TTC549 (cell line): Measurements from ENCODE around the gene CD83.

Experiments used
- FAIRE-seq: peaks from 2 replicates; lab custom pipeline; 2012; peaks lifted over from hg19 to GRCh38; lab: Jason Lieb, UNC

CD83 gene

DNA sequence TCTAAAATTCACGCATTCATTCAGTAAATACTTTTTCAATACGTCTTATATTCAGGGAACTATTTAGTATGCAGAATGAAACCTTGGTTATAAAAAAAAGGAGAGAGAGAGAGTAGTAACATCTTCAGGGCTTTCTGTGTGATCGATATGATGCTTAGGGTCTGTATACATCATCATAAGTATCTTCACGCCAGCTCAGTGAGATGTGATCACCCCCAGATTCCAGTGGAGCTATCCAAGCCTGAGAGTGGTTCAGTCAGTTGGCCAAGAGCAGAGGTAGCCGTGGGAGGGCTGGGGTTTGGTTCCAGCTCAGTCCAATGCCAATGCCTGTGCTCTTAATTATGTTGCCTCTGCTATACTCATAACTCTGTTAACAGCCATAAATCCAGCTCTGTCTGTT, 8.6 kb downstream of the CD83 start:
- no peak for FAIRE-seq

- no peak for FAIRE-seq
These were observed 10.0 kb downstream of the CD83 start for GRCh38 chr6:14127611-14128010.

DNA sequence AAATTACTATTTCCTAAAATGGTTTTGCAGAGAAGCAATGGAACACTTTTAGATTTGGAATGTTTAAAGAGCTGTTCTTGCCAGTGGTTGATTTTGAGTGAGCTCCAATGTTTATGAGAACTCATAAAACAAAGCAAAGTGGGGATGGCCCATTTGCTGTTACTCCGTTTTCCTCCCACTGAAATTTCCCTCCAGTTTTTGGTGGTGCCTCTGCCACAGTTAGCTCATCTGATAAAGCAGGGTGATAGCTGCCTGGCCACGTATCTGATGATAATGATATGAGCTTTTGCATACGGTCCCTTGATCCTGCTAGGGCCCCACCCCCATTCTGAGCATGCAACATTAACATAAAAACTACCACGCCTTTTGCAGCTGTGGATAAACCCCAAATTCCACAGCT, 10.4 kb downstream of the CD83 start:
- no peak for FAIRE-seq

DNA sequence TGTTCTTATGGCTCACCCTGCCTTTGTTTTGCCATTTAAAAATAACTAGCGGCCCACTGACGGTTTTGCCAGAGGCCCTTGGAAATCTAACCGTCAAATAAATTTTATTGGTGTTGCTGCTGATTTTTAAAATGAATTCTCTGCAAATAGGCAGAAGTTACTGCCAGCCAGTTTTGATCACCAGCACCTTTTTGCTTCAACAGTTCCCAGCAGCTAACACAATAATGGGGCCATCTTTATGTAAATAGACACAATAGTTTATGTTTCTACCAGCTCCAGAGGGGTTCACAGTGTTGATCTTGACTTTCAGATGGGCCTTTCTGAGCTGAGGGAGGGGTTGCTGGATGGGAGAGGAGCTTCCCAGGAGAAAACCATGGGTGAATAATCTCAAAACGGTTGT, 11.2 kb downstream of the CD83 start:
- FAIRE-seq: no peak

- no peak for FAIRE-seq
These were observed 12.0 kb downstream of the CD83 start for GRCh38 chr6:14129575-14129974.

- no peak for FAIRE-seq
These were observed 13.0 kb downstream of the CD83 start for GRCh38 chr6:14130435-14131075.

DNA sequence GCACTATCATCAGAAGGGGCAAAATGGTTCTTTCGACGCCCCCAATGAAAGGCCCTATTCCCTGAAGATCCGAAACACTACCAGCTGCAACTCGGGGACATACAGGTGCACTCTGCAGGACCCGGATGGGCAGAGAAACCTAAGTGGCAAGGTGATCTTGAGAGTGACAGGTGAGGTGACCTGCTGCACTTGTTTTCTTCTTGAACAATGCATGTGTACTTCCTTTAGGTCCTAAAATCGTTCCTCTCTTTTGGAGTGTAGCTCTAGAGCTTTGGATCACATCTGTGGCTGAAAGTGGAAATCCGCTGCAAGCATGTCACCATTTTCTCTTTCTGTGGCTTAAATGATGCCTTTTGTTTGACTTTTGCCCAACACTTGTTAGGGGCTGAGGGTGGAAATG, 14.0 kb downstream of the CD83 start:
- FAIRE-seq: no peak

- FAIRE-seq: no peak
These were observed 14.8 kb downstream of the CD83 start for GRCh38 chr6:14132244-14132920.

DNA sequence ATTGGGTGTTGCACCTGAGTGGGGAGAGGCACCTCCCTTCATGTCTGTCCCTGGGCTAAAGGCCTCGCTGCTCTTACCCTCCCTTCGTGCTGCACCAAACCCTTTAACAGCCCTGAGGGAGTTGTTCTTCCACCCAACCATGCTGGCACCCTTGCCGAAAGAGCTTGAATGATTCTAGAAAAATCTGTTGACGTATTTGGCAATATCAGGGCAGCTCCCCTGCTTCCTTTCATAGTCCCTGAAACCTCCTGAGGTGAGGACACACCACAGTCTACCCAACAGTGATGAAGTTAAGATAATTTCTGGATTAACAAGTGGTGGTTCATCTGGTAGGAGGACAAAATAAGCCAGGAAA, 15.3 kb downstream of the CD83 start:
- FAIRE-seq: no peak

DNA sequence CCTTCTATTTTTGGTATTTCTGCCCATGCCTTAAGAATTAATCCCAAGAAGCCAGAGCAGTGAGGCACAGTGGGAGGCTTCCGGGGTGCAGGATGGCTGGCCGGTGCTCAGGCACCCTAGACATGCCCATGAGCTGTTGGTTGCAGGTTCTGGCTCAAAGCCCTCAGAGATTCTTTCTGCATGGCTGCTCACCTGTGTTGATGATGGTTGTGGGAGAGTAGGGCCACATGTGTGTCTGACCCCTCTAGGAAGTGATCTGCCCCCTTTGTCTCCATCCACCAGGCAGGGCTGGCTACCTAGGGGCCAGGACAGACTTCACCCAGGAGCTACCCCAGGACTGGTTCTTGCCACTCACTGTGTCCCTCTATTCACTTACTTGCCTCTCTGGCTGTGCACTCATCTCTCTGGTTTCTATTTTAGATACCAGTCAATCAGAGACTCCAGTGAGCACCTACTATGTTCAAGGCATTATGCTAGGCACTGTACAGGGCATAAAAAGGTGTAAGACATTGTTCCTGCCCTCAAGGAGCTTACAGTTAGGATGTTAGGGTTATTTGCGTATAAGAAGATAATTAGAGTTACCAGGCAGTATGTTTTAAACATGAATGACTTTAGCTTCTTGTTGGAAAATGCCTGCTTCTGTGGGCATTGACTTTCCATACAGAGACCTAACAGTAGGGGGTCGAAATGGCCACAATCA, 16.8 kb downstream of the CD83 start:
- no peak for FAIRE-seq

DNA sequence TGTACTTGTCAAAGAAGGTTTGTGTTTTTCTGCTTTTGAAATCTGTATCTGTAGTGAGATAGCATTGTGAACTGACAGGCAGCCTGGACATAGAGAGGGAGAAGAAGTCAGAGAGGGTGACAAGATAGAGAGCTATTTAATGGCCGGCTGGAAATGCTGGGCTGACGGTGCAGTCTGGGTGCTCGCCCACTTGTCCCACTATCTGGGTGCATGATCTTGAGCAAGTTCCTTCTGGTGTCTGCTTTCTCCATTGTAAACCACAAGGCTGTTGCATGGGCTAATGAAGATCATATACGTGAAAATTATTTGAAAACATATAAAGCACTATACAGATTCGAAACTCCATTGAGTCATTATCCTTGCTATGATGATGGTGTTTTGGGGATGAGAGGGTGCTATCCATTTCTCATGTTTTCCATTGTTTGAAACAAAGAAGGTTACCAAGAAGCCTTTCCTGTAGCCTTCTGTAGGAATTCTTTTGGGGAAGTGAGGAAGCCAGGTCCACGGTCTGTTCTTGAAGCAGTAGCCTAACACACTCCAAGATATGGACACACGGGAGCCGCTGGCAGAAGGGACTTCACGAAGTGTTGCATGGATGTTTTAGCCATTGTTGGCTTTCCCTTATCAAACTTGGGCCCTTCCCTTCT, 18.4 kb downstream of the CD83 start:
- FAIRE-seq: no peak

DNA sequence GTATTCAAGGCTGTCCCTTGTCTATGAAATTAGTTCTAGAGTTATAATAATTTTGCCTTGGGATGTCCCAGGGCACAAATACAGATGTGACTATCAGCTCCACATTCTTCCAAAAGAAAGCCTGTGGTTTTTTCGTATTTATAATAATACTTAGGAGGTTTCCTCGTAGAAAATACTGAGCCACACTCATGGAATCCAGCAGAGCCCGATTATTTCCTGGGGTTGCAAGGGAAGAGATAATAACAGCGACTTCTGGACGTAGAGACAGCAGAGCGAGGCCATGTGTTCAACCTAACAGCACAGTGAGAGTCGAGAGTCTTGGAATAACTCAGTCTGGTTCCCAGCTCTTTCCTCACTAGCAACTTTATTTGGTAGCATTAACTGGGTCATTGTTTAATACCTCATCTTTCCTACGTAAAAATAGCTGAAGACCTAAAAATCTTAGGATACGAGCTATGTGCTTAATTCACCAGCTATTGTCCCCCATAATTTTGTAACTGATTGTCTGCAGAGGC, 21.2 kb downstream of the CD83 start:
- FAIRE-seq: no peak

DNA sequence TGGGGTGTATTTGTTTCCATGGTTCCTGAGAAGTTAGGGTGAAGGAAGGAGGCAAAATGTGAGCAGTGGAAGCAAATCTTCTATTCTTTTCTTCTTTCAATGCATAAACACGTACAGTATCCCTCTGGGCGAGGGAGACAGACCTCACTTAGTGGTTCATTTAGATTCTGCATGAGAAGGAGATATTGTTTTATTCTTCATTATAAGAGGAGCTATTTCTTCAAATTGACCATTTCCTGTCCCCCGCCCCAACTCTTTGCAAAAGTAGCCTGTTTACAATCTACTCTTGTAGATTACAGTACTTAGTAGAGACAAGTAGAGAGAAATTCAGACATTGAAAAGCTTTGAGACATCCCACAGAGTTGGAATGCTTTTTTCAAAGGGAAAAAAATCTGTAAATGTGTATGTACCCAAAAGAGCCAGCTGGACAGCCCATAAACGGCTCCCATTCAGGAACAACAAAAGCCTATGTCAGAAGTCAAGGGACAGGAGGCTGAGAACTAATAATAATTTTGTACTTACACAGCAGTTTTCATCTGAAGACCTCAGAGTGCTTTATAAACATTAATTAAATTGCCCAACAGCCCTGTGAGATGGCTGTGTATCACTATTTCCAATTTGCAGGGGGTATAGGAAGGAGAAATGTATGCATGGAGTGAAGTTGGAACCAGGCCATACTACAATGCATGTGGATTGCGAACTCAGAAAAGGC, 23.9 kb downstream of the CD83 start:
- FAIRE-seq: no peak

GRCh38 chr6:14142063-14142450, 24.5 kb downstream of the CD83 start:
- FAIRE-seq: no peak

DNA sequence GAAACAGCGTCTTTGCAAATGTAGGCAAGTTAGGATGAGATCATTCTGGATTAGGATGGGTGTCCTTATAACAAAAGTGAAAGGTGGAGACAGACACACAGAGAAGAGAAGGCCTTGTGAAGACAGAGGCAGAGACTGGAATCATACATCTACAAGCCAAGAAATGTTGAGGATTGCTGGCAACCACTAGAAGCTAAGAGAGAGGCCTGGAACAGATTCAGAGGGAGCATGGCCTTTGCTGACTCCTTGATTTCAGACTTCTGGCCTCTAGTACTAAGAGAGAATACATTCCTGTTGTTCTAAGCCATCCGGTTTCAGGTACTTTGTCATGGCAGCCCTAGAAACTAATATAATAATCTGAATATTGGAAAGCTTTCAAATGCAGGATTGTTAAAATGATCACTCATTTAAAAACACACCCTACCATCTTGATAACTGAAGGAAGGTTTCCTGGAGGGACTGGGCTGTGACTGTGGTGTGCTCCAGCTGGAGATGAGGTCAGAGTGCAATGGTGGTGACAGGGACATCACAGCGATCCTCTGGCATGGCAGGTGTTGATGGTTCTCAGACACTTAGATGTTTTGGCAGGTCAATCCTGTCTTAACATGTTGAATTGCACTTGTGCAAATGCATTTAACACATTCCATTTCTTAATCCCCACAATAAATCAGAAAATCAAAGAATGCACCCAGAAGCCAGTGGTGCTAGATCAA, 25.1 kb downstream of the CD83 start:
- no peak for FAIRE-seq

- FAIRE-seq: no peak
These were observed 25.7 kb downstream of the CD83 start for GRCh38 chr6:14143305-14143704.

DNA sequence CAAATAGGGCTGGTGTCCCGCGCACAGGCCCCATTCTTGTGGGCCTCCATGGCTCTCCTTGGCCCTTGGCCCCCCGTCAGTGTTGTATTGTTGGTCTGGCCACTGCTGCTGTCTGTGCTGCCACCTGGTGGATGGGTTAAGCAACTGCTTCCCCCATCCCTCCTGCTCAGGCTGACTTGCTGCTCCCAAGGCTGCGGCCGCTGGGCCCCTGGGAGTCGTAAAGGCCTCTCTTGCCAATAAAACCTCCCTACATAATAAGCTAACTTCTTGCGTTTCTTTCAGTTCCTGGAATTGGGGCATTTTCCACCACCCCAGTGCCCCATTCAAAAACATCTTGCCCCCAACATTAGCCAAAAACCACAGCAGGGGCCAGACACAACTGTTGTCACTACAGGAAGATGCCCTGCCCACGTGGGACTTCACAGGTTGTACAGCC, 27.1 kb downstream of the CD83 start:
- FAIRE-seq: no peak

- FAIRE-seq: no peak
These were observed 29.0 kb downstream of the CD83 start for GRCh38 chr6:14146506-14147096.

DNA sequence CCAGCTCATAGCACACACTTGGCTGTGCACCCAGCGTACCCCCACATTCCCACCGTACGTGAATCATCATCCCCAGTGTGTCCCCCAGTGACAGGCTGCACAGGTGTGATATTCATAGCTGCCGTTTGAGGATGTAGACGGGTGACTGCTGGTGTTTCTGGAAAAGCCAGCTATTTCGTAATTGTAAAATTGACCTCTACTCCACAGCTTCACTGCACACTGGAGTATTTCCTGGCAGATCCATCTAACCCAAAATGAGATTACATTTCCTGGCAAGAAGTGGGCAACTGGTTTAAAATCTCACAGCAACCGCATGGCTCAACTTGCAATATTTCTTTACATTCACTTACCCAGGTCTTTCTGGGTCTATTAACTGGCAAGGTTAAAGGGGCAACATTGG, 30.3 kb downstream of the CD83 start:
- no peak for FAIRE-seq

- no peak for FAIRE-seq
These were observed 30.9 kb downstream of the CD83 start for GRCh38 chr6:14148471-14148870.

DNA sequence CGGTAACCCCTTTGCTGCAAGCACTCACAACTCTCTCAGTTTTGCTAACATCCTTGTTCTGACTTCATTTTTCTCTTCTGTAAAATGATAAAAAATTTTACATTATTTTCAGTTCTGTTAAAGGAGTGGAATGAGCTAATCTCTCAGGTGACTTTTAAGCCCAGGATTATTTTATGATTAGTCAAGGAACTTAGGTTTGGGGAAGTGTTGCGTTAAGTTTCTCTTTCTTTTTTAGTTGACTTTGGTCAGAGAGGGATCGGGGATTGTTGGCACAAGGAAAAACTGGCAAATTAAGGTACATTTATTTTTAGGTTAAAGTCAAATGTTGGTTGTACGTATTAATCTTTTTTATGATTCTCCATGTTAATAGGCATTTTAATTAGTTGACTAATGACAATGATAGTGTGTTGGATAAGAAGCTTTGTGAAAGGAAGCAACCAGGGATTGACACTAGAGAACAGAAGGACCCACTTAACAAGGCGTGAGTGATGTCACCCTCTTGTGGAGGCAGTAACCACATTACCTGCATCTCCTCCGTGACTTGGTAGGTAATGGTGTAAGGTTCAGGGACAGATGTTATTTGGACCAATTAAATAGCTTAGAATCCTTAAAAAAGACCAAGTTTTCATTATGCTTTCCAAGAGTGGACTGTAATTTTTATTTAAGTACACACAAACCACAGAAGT, 31.6 kb downstream of the CD83 start:
- no peak for FAIRE-seq
